Dermis microvascular lymphatic vessel endothelial cell (primary cell): ENCODE measurements around the gene FILIP1L. TPM values are rescaled to one million over a fixed set of nuclear protein-coding genes. Genes with fewer than 3 reads are reported as not detected.
A peak's percentile ranks its signal among the peaks of the same experiment; 100 is the strongest.

Source experiments
- DNase-seq, 2 donors: peaks; one replicate each; pipeline versions ENCODE4 v3.0.0 to v3.0.0-alpha.2; 2010; ENCODE audit warnings: low read depth in 2 of 2
- total RNA-seq: library from RNA; depleted of rRNA; stranded (reverse); fragments of >200 nt; gene quantifications from 2 replicates; pipeline ENCODE4 v1.2.1, GENCODE V29; 2014

FILIP1L gene
- total RNA-seq, 1 donor from 2014 or later = 19.0 TPM

GRCh38 chr3:100044369-100044768 is 69.9 kb downstream of the FILIP1L start:
- DNase-seq = no peak

GRCh38 chr3:100043271-100043670 is 71.0 kb downstream of the FILIP1L start:
- DNase-seq = no peak

- peak; percentile 81 to 91 for DNase-seq
Observed at GRCh38 chr3:100042166-100042981, 71.9 kb downstream of the FILIP1L start.

GRCh38 chr3:100041328-100041749 is 73.0 kb downstream of the FILIP1L start:
- peak; percentile 93 to 95 for DNase-seq

- DNase-seq = peak; percentile 77 to 90
Observed at GRCh38 chr3:100040451-100041225, 73.7 kb downstream of the FILIP1L start.

GRCh38 chr3:100039075-100039474 is 75.2 kb downstream of the FILIP1L start:
- no peak for DNase-seq

- peak in 1 of 2 donors; percentile 10 for DNase-seq
Observed at GRCh38 chr3:100033903-100034471, 80.3 kb downstream of the FILIP1L start.

GRCh38 chr3:100033184-100033583 is 81.1 kb downstream of the FILIP1L start:
- DNase-seq = no peak

GRCh38 chr3:100032243-100032642 is 82.1 kb downstream of the FILIP1L start:
- DNase-seq = peak in 1 of 2 donors; percentile 17

GRCh38 chr3:100030914-100031425 is 83.3 kb downstream of the FILIP1L start:
- DNase-seq = peak in 1 of 2 donors; percentile 38

GRCh38 chr3:100030346-100030745 is 84.0 kb downstream of the FILIP1L start:
- no peak for DNase-seq

- no peak for DNase-seq
Observed at GRCh38 chr3:100029689-100030088, 84.6 kb downstream of the FILIP1L start.

GRCh38 chr3:100029052-100029451 is 85.2 kb downstream of the FILIP1L start:
- no peak for DNase-seq

GRCh38 chr3:100027321-100027720 is 87.0 kb downstream of the FILIP1L start:
- DNase-seq = peak in 1 of 2 donors; percentile 26

- no peak for DNase-seq
Observed at GRCh38 chr3:100024520-100025303, 89.6 kb downstream of the FILIP1L start.

- no peak for DNase-seq
Observed at GRCh38 chr3:100023595-100023994, 90.7 kb downstream of the FILIP1L start.

- DNase-seq = no peak
Observed at GRCh38 chr3:100023150-100023549, 91.2 kb downstream of the FILIP1L start.

- no peak for DNase-seq
Observed at GRCh38 chr3:100022506-100022905, 91.8 kb downstream of the FILIP1L start.

- DNase-seq = no peak
Observed at GRCh38 chr3:100020876-100021644, 93.2 kb downstream of the FILIP1L start.

- DNase-seq = no peak
Observed at GRCh38 chr3:100019719-100020118, 94.6 kb downstream of the FILIP1L start.
